IPS DF 4.7 (cell line): Measurements from ENCODE around the gene ZNF536.

ENCODE experiments used
- DNase-seq: peaks from one replicate; pipeline ENCODE4 v3.0.0-alpha.2; 2013; ENCODE audit warnings: low spot score; ENCODE audit errors: extremely low read depth

The ZNF536 gene

GRCh38 chr19:30558793-30559192 lies 186.6 kb downstream of the ZNF536 start:
- no peak for DNase-seq

- DNase-seq: no peak
These were observed 187.3 kb downstream of the ZNF536 start for GRCh38 chr19:30559446-30559845.

- DNase-seq: no peak
These were observed 190.8 kb downstream of the ZNF536 start for GRCh38 chr19:30562981-30563380.

GRCh38 chr19:30563691-30564090 lies 191.5 kb downstream of the ZNF536 start:
- no peak for DNase-seq

GRCh38 chr19:30564551-30565011 lies 192.4 kb downstream of the ZNF536 start:
- no peak for DNase-seq

- no peak for DNase-seq
These were observed 193.5 kb downstream of the ZNF536 start for GRCh38 chr19:30565636-30566035.

- no peak for DNase-seq
These were observed 194.7 kb downstream of the ZNF536 start for GRCh38 chr19:30566681-30567420.

GRCh38 chr19:30567536-30568232 lies 195.5 kb downstream of the ZNF536 start:
- no peak for DNase-seq

GRCh38 chr19:30570194-30570593 lies 198.0 kb downstream of the ZNF536 start:
- DNase-seq: no peak

GRCh38 chr19:30577551-30578105 lies 205.4 kb downstream of the ZNF536 start:
- no peak for DNase-seq

- no peak for DNase-seq
These were observed 207.2 kb downstream of the ZNF536 start for GRCh38 chr19:30579419-30579818.

- DNase-seq: no peak
These were observed 208.5 kb downstream of the ZNF536 start for GRCh38 chr19:30580673-30581072.

GRCh38 chr19:30584090-30584489 lies 211.9 kb downstream of the ZNF536 start:
- no peak for DNase-seq

GRCh38 chr19:30587869-30588268 lies 215.7 kb downstream of the ZNF536 start:
- DNase-seq: no peak

GRCh38 chr19:30590596-30591229 lies 218.5 kb downstream of the ZNF536 start:
- DNase-seq: no peak

- no peak for DNase-seq
These were observed 221.2 kb downstream of the ZNF536 start for GRCh38 chr19:30593356-30593755.

GRCh38 chr19:30593975-30594745 lies 222.0 kb downstream of the ZNF536 start:
- DNase-seq: no peak

- no peak for DNase-seq
These were observed 224.1 kb downstream of the ZNF536 start for GRCh38 chr19:30596268-30596667.

- peak; percentile 56 for DNase-seq
These were observed 224.7 kb downstream of the ZNF536 start for GRCh38 chr19:30596813-30597399.

- no peak for DNase-seq
These were observed 226.5 kb downstream of the ZNF536 start for GRCh38 chr19:30598688-30599087.
